GM23338 (cell line): ENCODE measurements around the gene PRKG2. TPM values are rescaled to one million over a fixed set of nuclear protein-coding genes. Genes with fewer than 3 reads are reported as not detected.

Experiments used
- ATAC-seq: fragments of 200-7000 bp; cut with Tn5 transposase; 3 replicates; pipeline ENCODE4 v1.9.1; 2020
- DNase-seq: peaks from one replicate; pipeline ENCODE4 v3.0.0-alpha.2; 2015; ENCODE audit warnings: low spot score
- H2AFZ ChIP-seq: fragments of 200-600 bp; sonication (generic); 2 replicates; pipeline ENCODE4 v1.8.0; 2016; ENCODE audit warnings: antibody characterized with exemption, mild to moderate bottlenecking, moderate library complexity
- H3F3A ChIP-seq: fragments of 200-600 bp; sonication (generic); replicated peaks from 2 replicates; pipeline ENCODE4 v1.8.0; 2017; ENCODE audit warnings: antibody characterized with exemption, mixed run types, low read depth
- H3K27ac ChIP-seq: fragments of 200-600 bp; sonication (generic); 2 replicates; pipeline ENCODE4 v1.6.1; 2016; ENCODE audit warnings: low read depth
- H3K27me3 ChIP-seq: fragments of 200-600 bp; sonication (generic); 2 replicates; pipeline ENCODE4 v1.8.0; 2016; ENCODE audit warnings: mild to moderate bottlenecking, mixed run types, moderate library complexity; ENCODE audit not compliant: insufficient read depth
- H3K36me3 ChIP-seq: fragments of 200-600 bp; sonication (generic); 2 replicates; pipeline ENCODE4 v1.8.0; 2016; ENCODE audit warnings: mild to moderate bottlenecking; ENCODE audit not compliant: insufficient read depth
- H3K4me1 ChIP-seq: fragments of 200-600 bp; sonication (generic); 2 replicates; pipeline ENCODE4 v1.8.0; 2016; ENCODE audit warnings: mild to moderate bottlenecking, moderate library complexity; ENCODE audit not compliant: insufficient read depth
- H3K4me2 ChIP-seq: fragments of 200-600 bp; sonication (generic); 2 replicates; pipeline ENCODE4 v1.7.1; 2017; ENCODE audit warnings: mixed run types
- H3K4me3 ChIP-seq: fragments of 200-600 bp; sonication (generic); 2 replicates; pipeline ENCODE4 v1.6.1; 2016; ENCODE audit warnings: mixed run types
- H3K79me2 ChIP-seq: fragments of 200-600 bp; sonication (generic); replicated peaks from 2 replicates; pipeline ENCODE4 v1.8.0; 2017; ENCODE audit warnings: mild to moderate bottlenecking; ENCODE audit not compliant: insufficient read depth
- H3K9me2 ChIP-seq: fragments of 200-600 bp; sonication (generic); 2 replicates; pipeline ENCODE4 v1.8.0; 2017; ENCODE audit not compliant: insufficient read depth
- H4K20me1 ChIP-seq: fragments of 200-600 bp; sonication (generic); replicated peaks from 2 replicates; pipeline ENCODE4 v1.8.0; 2017; ENCODE audit warnings: mild to moderate bottlenecking; ENCODE audit not compliant: insufficient read depth
- H3K27ac Mint-ChIP-seq: 2 replicates; pipeline ENCODE4 v1.8.0; 2020; ENCODE audit warnings: inconsistent platforms, mild to moderate bottlenecking, moderate library complexity, mixed read lengths
- H3K27me3 Mint-ChIP-seq: 3 replicates; pipeline ENCODE4 v1.8.0; 2022; ENCODE audit warnings: low read depth, mild to moderate bottlenecking, moderate library complexity, mixed read lengths, inconsistent platforms; ENCODE audit not compliant: insufficient read depth, poor library complexity
- H3K36me3 Mint-ChIP-seq: 3 replicates; pipeline ENCODE4 v1.8.0; 2021; ENCODE audit warnings: low read depth, mild to moderate bottlenecking, inconsistent platforms, moderate library complexity, mixed read lengths
- H3K4me1 Mint-ChIP-seq: 3 replicates; pipeline ENCODE4 v1.8.0; 2020; ENCODE audit warnings: mild to moderate bottlenecking, inconsistent platforms, mixed read lengths
- H3K4me3 Mint-ChIP-seq: 3 replicates; pipeline ENCODE4 v1.8.0; 2021; ENCODE audit warnings: moderate library complexity, mild to moderate bottlenecking, inconsistent platforms, mixed read lengths
- H3K9me3 Mint-ChIP-seq: 3 replicates; pipeline ENCODE4 v1.8.0; 2020; ENCODE audit warnings: moderate library complexity, mild to moderate bottlenecking, inconsistent platforms, mixed read lengths
- CREB1 ChIP-seq: fragments of 250-450 bp; sonication (Bioruptor Pico); IDR thresholded peaks from 2 replicates; pipeline ENCODE4 v1.5.0; 2020; ENCODE audit warnings: low read depth, mild to moderate bottlenecking, moderate library complexity
- CTCF ChIP-seq, 2 experiments: fragments of 200-600 bp in 1 of 2; sonication (generic) in 1 of 2; conservative IDR thresholded peaks; 2 replicates each; pipeline versions ENCODE4 v1.5.1 to v1.6.1; 2016 to 2017; ENCODE audit warnings: antibody characterized with exemption in 2 of 2, low read depth in 2 of 2, mild to moderate bottlenecking in 2 of 2, moderate library complexity in 1 of 2
- EZH2 ChIP-seq: fragments of 200-600 bp; sonication (generic); IDR thresholded peaks from one replicate; pipeline ENCODE4 v1.8.0; 2017; ENCODE audit warnings: antibody characterized with exemption, mild to moderate bottlenecking, low read depth; ENCODE audit not compliant: unreplicated experiment
- JUNB ChIP-seq: IDR thresholded peaks from one replicate; pipeline ENCODE4 v1.6.1; 2016; ENCODE audit warnings: antibody characterized with exemption; ENCODE audit not compliant: unreplicated experiment
- ZNF114 ChIP-seq: fragments of 250-450 bp; sonication (Bioruptor Pico); IDR thresholded peaks from 2 replicates; pipeline ENCODE4 v1.5.0; 2020; ENCODE audit warnings: mild to moderate bottlenecking, moderate library complexity
- ZNF462 ChIP-seq: fragments of 250-450 bp; sonication (Bioruptor Pico); IDR thresholded peaks from 2 replicates; pipeline ENCODE4 v1.5.0; 2020; ENCODE audit warnings: mild to moderate bottlenecking, moderate library complexity
- polyA plus RNA-seq: library from polyadenylated mRNA; unstranded; fragments of >200 nt; fragmentation: Nextera tagmentation; extraction: Ambion mirVana; gene quantifications from 2 replicates; pipeline ENCODE4 v1.2.1, GENCODE V29; 2016
- total RNA-seq: library from RNA; depleted of rRNA; stranded (reverse); fragments of >200 nt; shearing (Covaris generic); gene quantifications from 2 replicates; pipeline ENCODE4 v1.2.3, GENCODE V29; 2014

The PRKG2 gene
- total and polyA plus RNA-seq, 2 experiments from 2014 or later = 1.9 to 3.6 TPM

GRCh38 chr4:81060587-81061343 lies 154.3 kb downstream of the PRKG2 start (continued):
- no peak for TF ChIP-seq ZNF462 (CRISPR knock-in tag)
- TF ChIP-seq CREB1 (CRISPR knock-in tag) = no peak

GRCh38 chr4:81058621-81059020 lies 156.4 kb downstream of the PRKG2 start:
- Histone ChIP-seq H4K20me1 (no peaks in the 10 kb centered on the region), H3K9me2 (no peaks in the 10 kb centered on the region), H3F3A (no peaks in the 10 kb centered on the region), H3K4me3 (no peak overlapping the region), H3K4me2 (no peak overlapping the region), H3K4me1 (no peaks in the 10 kb centered on the region), H3K79me2 (no peaks in the 10 kb centered on the region), H3K27me3 (no peaks in the 10 kb centered on the region), H2AFZ (no peak overlapping the region; the same call in 1 of the 2 replicates), H3K27ac (no peak overlapping the region), H3K36me3 (no peaks in the 10 kb centered on the region)
- DNase-seq (no peak), ATAC-seq (no peak)
- no peak overlapping the region for H3K4me3 Mint-ChIP-seq
- no peaks in the 10 kb centered on the region for H3K27me3 Mint-ChIP-seq
- H3K27ac Mint-ChIP-seq = no peak overlapping the region
- H3K4me1 Mint-ChIP-seq = peaks cover 10% of the 10 kb centered on the region; the same call in 2 of the 3 replicates
- H3K9me3 Mint-ChIP-seq = no peaks in the 10 kb centered on the region
- no peaks in the 10 kb centered on the region for H3K36me3 Mint-ChIP-seq
- TF ChIP-seq ZNF114 (no peak), CTCF (conservative IDR thresholded peaks at IDR 0.05; ENCODE audit: low read depth in 2 of 2) (no peak), CREB1 (CRISPR knock-in tag) (no peak), ZNF462 (CRISPR knock-in tag) (no peak), EZH2 (no peak), JUNB (no peak)
